Testis (tissue), 2 donors: ENCODE measurements around the gene DCAF10.

ENCODE experiments used
- CTCF ChIP-seq, 3 experiments: fragments of 450-650 bp in 2 of 3; fragments of 200-600 bp in 1 of 3; sonication (generic) in 1 of 3; IDR thresholded peaks; one replicate each; pipeline ENCODE4 v1.5.1; 2016 to 2019; ENCODE audit warnings: antibody characterized with exemption in 3 of 3, mild to moderate bottlenecking in 2 of 3, moderate library complexity in 1 of 3
- POLR2A ChIP-seq: fragments of 450-650 bp; IDR thresholded peaks from one replicate; pipeline ENCODE4 v1.6.1; 2017; ENCODE audit warnings: antibody characterized with exemption, mild to moderate bottlenecking, moderate library complexity

- no peak for TF ChIP-seq CTCF (IDR thresholded peaks at IDR 0.05)
- TF ChIP-seq POLR2A: no peak
Measured at GRCh38 chr9:37876376-37876775, 75.8 kb downstream of the DCAF10 start.
